Measurements from ENCODE around the gene EMC9. TPM values are rescaled to one million over a fixed set of nuclear protein-coding genes. Genes with fewer than 3 reads are reported as not detected.

Gene EMC9
- total RNA-seq, 4 donors from 2014 or later, result 8.8 to 14.4 (median 12.2) TPM

DNA sequence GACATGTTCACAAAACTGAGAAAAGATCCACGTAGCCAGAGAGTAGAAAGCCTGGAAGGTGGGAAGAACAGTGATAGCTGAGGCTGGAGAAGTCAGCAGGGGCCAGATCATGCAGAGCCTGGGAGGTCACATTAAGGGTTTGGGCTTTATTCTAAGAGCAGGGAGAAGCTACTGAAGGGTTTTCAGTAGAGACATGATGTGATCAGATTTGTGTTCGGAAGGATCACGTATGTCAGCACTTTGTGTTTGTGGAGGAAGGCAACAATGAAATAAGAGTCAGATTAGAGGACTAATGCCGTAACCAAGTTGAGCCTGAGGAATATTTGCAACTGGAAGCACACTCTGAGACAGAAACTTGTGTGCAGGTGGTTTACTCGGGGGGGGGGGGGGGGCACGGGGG, 51.5 kb downstream of the EMC9 start:
- no peak for DNase-seq (ENCODE audit: extremely low spot score)
- Histone ChIP-seq H3K4me1 (peaks cover 11 to 18% (median 16%) of the 10 kb centered on the region in 4 donors), H3K36me3 (no peaks in the 10 kb centered on the region), H3K9me3 (no peaks in the 10 kb centered on the region), H3K27me3 (no peaks in the 10 kb centered on the region), H3K4me3 (no peak overlapping the region), H3K27ac (replicated peaks in 1 of 4) (no peak overlapping the region)
- 92% methylated on average over 6 of the region's 6 CpGs for WGBS
- intact Hi-C loops (cut with DNase I), result loop anchor here (2.0 kb wide), 2 partner anchors 31 to 75 kb away; no protein-coding TSS in a partner anchor
- TF ChIP-seq POLR2A (IDR thresholded peaks at IDR 0.05; ENCODE audit: low read depth) (no peak), EP300 (IDR thresholded peaks at IDR 0.05) (no peak), POLR2AphosphoS5 (IDR thresholded peaks at IDR 0.05) (no peak)
- TF ChIP-seq, protein P1, sequence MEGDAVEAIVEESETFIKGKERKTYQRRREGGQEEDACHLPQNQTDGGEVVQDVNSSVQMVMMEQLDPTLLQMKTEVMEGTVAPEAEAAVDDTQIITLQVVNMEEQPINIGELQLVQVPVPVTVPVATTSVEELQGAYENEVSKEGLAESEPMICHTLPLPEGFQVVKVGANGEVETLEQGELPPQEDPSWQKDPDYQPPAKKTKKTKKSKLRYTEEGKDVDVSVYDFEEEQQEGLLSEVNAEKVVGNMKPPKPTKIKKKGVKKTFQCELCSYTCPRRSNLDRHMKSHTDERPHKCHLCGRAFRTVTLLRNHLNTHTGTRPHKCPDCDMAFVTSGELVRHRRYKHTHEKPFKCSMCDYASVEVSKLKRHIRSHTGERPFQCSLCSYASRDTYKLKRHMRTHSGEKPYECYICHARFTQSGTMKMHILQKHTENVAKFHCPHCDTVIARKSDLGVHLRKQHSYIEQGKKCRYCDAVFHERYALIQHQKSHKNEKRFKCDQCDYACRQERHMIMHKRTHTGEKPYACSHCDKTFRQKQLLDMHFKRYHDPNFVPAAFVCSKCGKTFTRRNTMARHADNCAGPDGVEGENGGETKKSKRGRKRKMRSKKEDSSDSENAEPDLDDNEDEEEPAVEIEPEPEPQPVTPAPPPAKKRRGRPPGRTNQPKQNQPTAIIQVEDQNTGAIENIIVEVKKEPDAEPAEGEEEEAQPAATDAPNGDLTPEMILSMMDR (IDR thresholded peaks at IDR 0.05), result no peak

Small RNA genes within 50 kb of the gene (small RNA-seq; reads per million reads assigned to genes)
- gene AL136295.4, result 0 reads per million in 3 donors
- gene IPO4, result 0 to 0.34 (median 0) reads per million in 3 donors
- 0 reads per million in 3 donors for gene IRF9
- gene RNA5SP383, result 0.56 to 0.83 (median 0.68) reads per million in 3 donors

Other genes starting within 250 kb of the EMC9 start
- 10 to 100 TPM; 37.1 to 54.4 (median 46.3) TPM for gene DHRS4, start 187.8 kb downstream of the EMC9 start, total RNA-seq
- 10 to 100 TPM in 3 of 4 donors, 1 to 10 TPM in 1; 9.4 to 23.9 (median 21.1) TPM for gene DHRS4L2, start 152.7 kb downstream of the EMC9 start, total RNA-seq
- gene CARMIL3, start 89.6 kb downstream of the EMC9 start, total RNA-seq, result under 1 TPM in 2 of 4 donors, not detected in 2; 0.17 to 0.29 TPM
- under 1 TPM in 3 of 4 donors, not detected in 1; 0.26 to 0.34 (median 0.33) TPM for gene CPNE6, start 70.0 kb downstream of the EMC9 start, total RNA-seq
- gene PCK2, start 47.3 kb downstream of the EMC9 start, total RNA-seq, result 10 to 100 TPM in 3 of 4 donors, 1 to 10 TPM in 1; 9.1 to 20.7 (median 12.5) TPM
- gene DCAF11, start 26.8 kb downstream of the EMC9 start, total RNA-seq, result 10 to 100 TPM; 56.0 to 74.9 (median 66.8) TPM
- gene NRL, start 26.6 kb downstream of the EMC9 start, total RNA-seq, result 1 to 10 TPM; 1.8 to 3.3 (median 3.0) TPM
- gene FITM1, start 10.9 kb downstream of the EMC9 start, total RNA-seq, result under 1 TPM in 3 of 4 donors, not detected in 1; 0.34 to 0.83 (median 0.52) TPM
- gene PSME1, start 5.4 kb downstream of the EMC9 start, total RNA-seq, result 100 to 1,000 TPM; 129 to 158 (median 143) TPM
- gene PSME2, start 5.0 kb upstream of the EMC9 start, total RNA-seq, result 10 to 100 TPM; 32.8 to 64.3 (median 42.6) TPM
- 10 to 100 TPM; 21.7 to 33.3 (median 26.8) TPM for gene RNF31, start 5.9 kb upstream of the EMC9 start, total RNA-seq
- gene IRF9, start 19.7 kb upstream of the EMC9 start, total RNA-seq, result 10 to 100 TPM; 39.5 to 78.3 (median 63.2) TPM
- gene REC8, start 30.5 kb upstream of the EMC9 start, total RNA-seq, result 1 to 10 TPM; 4.6 to 5.9 (median 5.0) TPM
- gene IPO4, start 47.2 kb upstream of the EMC9 start, total RNA-seq, result 10 to 100 TPM; 12.9 to 41.6 (median 25.2) TPM
- gene TM9SF1, start 53.9 kb upstream of the EMC9 start, total RNA-seq, result 10 to 100 TPM; 27.0 to 44.6 (median 43.8) TPM
- gene TSSK4, start 64.1 kb upstream of the EMC9 start, total RNA-seq, result under 1 TPM in 2 of 4 donors, not detected in 2; 0.57 to 0.58 TPM
- gene CHMP4A, start 71.9 kb upstream of the EMC9 start, total RNA-seq, result 100 to 1,000 TPM in 2 of 4 donors, 10 to 100 TPM in 2; 75.4 to 135 (median 94.9) TPM
- gene MDP1, start 74.5 kb upstream of the EMC9 start, total RNA-seq, result 10 to 100 TPM; 11.1 to 17.5 (median 14.4) TPM
- 100 to 1,000 TPM; 117 to 152 (median 131) TPM for gene NEDD8, start 90.8 kb upstream of the EMC9 start, total RNA-seq
- 10 to 100 TPM; 43.1 to 53.4 (median 50.5) TPM for gene GMPR2, start 91.3 kb upstream of the EMC9 start, total RNA-seq
- 10 to 100 TPM; 49.4 to 89.0 (median 81.0) TPM for gene TINF2, start 101.0 kb upstream of the EMC9 start, total RNA-seq
- gene TGM1, start 121.6 kb upstream of the EMC9 start, total RNA-seq, result 1 to 10 TPM in 2 of 4 donors, under 1 TPM in 2; 0.52 to 3.3 (median 1.6) TPM
- gene RABGGTA, start 130.0 kb upstream of the EMC9 start, total RNA-seq, result 10 to 100 TPM; 14.6 to 27.8 (median 20.3) TPM
- gene DHRS1, start 158.2 kb upstream of the EMC9 start, total RNA-seq, result 10 to 100 TPM; 13.9 to 22.4 (median 19.2) TPM
- 10 to 100 TPM; 16.6 to 29.2 (median 21.6) TPM for gene NOP9, start 158.3 kb upstream of the EMC9 start, total RNA-seq
- 10 to 100 TPM in 1 of 4 donors, 1 to 10 TPM in 3; 6.6 to 12.5 (median 8.1) TPM for gene CIDEB, start 166.4 kb upstream of the EMC9 start, total RNA-seq
- 1 to 10 TPM; 1.7 to 3.7 (median 2.4) TPM for gene LTB4R2, start 168.5 kb upstream of the EMC9 start, total RNA-seq
- 1 to 10 TPM in 3 of 4 donors, under 1 TPM in 1; 0.42 to 6.0 (median 2.9) TPM for gene LTB4R, start 169.9 kb upstream of the EMC9 start, total RNA-seq
- gene ADCY4, start 193.5 kb upstream of the EMC9 start, total RNA-seq, result 10 to 100 TPM; 21.5 to 36.9 (median 27.9) TPM
- gene RIPK3, start 198.4 kb upstream of the EMC9 start, total RNA-seq, result 1 to 10 TPM; 3.8 to 6.4 (median 6.1) TPM
- gene NFATC4, start 226.6 kb upstream of the EMC9 start, total RNA-seq, result 10 to 100 TPM; 38.8 to 65.2 (median 48.3) TPM